ENCODE data around the gene TUBA8.

DNA sequence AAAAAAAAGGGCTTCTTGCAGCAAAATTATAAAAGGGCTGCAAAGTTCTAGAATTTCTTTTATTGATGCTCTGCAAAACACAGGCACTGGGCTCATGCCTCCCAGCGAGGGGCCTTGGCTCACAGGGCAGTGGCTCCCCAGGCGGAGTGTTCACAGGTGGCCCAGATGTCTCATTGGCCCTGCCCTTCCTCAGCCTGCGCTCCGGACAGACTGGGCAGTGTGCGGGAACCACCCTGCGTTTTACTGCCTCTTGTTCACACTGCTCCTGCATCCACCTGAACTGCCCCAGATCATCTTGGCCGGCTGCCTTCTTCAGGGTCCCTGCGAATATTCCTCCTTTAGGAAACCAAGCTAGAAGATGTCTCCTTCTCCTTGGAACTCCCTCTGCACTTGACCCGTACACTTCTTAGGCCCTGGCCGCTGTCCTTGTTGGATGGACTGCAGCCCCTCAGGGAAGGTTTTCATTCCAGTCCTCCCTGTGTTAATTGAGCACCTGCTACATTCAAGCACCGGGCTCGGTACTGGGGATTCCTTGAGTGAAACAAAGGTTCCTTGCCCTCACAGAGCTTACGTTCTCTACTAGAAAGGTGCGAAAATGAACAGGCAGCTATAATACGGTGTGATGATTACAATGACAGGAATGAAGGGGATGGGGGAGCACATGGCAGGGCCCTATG lies 4.5 kb downstream of the TUBA8 start:
- TF ChIP-seq EZH2 (IDR thresholded peaks at IDR 0.05; ENCODE audit: insufficient read depth, poor library complexity, severe bottlenecking) = no peak
- no peak for TF ChIP-seq EZH2phosphoT487 (IDR thresholded peaks at IDR 0.05; ENCODE audit: insufficient read depth, low read depth)

All from GM23248 (cell line).